GM18517 (cell line): ENCODE results near the gene RGMA.

Source experiments
- ATAC-seq: cut with Tn5 transposase; IDR thresholded peaks from one replicate; pipeline ENCODE4 v1.9.1; 2021; ENCODE audit warnings: mild to moderate bottlenecking, moderate library complexity; ENCODE audit not compliant: unreplicated experiment

The RGMA gene

GRCh38 chr15:93088981-93089726 lies at the start of gene RGMA:
Gene RGMA (minus strand): TSS chr15:93089211. CDS start chr15:93088932, 279 bp downstream.
- ATAC-seq = peak; percentile 8

GRCh38 chr15:93136606-93137005 lies 47.6 kb upstream of the RGMA start:
- ATAC-seq = no peak

GRCh38 chr15:93135997-93136397 lies 47.0 kb upstream of the RGMA start:
- ATAC-seq = no peak

GRCh38 chr15:93135459-93135858 lies 46.4 kb upstream of the RGMA start:
- ATAC-seq = no peak

- ATAC-seq = no peak
Measured at GRCh38 chr15:93131485-93132095, 42.6 kb upstream of the RGMA start.

GRCh38 chr15:93129702-93130488 lies 40.9 kb upstream of the RGMA start:
- no peak for ATAC-seq

GRCh38 chr15:93127286-93127685 lies 38.3 kb upstream of the RGMA start:
- ATAC-seq = no peak

GRCh38 chr15:93126599-93126998 lies 37.6 kb upstream of the RGMA start:
- no peak for ATAC-seq

- ATAC-seq = no peak
Measured at GRCh38 chr15:93126148-93126547, 37.1 kb upstream of the RGMA start.

- ATAC-seq = no peak
Measured at GRCh38 chr15:93124126-93124525, 35.1 kb upstream of the RGMA start.

- no peak for ATAC-seq
Measured at GRCh38 chr15:93121973-93122910, 33.2 kb upstream of the RGMA start.

GRCh38 chr15:93121107-93121506 lies 32.1 kb upstream of the RGMA start:
- ATAC-seq = no peak

GRCh38 chr15:93118904-93119303 lies 29.9 kb upstream of the RGMA start:
- no peak for ATAC-seq

- ATAC-seq = no peak
Measured at GRCh38 chr15:93111451-93111850, 22.4 kb upstream of the RGMA start.

- no peak for ATAC-seq
Measured at GRCh38 chr15:93110502-93111040, 21.6 kb upstream of the RGMA start.

GRCh38 chr15:93109336-93110102 lies 20.5 kb upstream of the RGMA start:
- no peak for ATAC-seq

- no peak for ATAC-seq
Measured at GRCh38 chr15:93107646-93108045, 18.6 kb upstream of the RGMA start.

GRCh38 chr15:93105485-93105884 lies 16.5 kb upstream of the RGMA start:
- ATAC-seq = no peak

- ATAC-seq = no peak
Measured at GRCh38 chr15:93103823-93104222, 14.8 kb upstream of the RGMA start.

- no peak for ATAC-seq
Measured at GRCh38 chr15:93102211-93102610, 13.2 kb upstream of the RGMA start.
